ENCODE results near the gene MBD4. TPM values are rescaled to one million over a fixed set of nuclear protein-coding genes. Genes with fewer than 3 reads are reported as not detected.
"Not testable (repeated sequence)": the region's sequence is repeated elsewhere in the genome, so short reads cannot be mapped to it uniquely, and the experiment has no call there.

Gene MBD4
- total RNA-seq = 10 to 100 TPM; 11.4 to 38.6 (median 18.8) TPM

DNA sequence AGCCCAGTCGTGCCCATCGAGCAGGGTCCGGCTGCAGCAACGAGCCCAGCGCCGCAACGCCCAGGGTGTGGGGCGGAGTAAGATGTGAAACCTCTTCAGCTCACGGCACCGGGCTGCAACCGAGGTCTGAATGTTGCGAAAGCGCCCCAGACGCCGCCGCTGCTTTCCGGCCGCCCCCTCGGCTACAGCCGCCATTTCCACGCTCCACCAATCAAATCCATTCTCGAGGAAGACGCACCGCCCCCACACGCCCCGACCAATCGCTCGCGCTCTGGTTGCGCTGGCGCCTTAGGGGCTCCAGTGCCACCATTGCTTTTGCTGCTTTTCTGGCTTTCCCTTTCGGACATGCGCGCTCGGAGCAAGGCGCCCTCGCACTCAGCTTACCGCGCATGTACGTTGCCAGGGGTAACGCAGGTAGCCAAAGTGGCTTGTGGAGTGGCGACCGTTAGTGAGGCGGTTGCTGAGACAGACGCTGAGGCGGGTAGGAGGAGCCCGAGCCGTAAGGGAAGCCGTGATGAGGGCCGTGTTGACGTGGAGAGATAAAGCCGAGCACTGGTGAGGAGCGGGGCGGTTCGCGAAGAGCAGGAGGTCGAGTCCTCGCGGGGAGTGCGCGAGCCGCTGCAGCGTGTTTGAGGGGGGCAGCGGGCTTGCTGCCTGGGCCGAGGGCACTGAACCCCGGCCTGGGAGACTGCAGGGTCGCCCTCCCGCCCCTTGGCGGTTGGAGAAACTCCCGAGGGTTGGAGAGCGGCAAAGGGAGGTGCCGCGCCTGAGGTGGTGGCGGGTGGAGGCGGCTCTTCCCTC lies at the start of gene MBD4, which contains the start of gene IFT122:
Gene MBD4, minus strand, starts transcription at position 132 of the 801 bp plus-strand sequence. Its CDS starts 115 bp downstream, at position 17.
Gene IFT122, plus strand, starts transcription at position 408 of the 801 bp plus-strand sequence. Its CDS starts 107 bp downstream, at position 515.
- ATAC-seq = peak; percentile 97
- peaks cover 0 to 24% of the 10 kb centered on the region in 2 donors for H3K36me3 ChIP-seq
- H3K9me3 ChIP-seq = no peaks in the 10 kb centered on the region
- 0% methylated on average over 27 of the region's 75 CpGs; no CpG with 5 or more reads in 1 of the 2 donors for WGBS, 2 donors (ENCODE audit: low coverage in 1 of 2)
- H3K4me1 ChIP-seq = peaks cover 17 to 82% (median 29%) of the 10 kb centered on the region in 3 donors
- no peaks in the 10 kb centered on the region for H3K27me3 ChIP-seq
- TF ChIP-seq POLR2A (IDR thresholded peaks at IDR 0.05) (peak; percentile 71 to 79), CTCF (IDR thresholded peaks at IDR 0.05) (peak in 1 of 4 experiments; percentile 3), POLR2AphosphoS5 (IDR thresholded peaks at IDR 0.05) (peak; percentile 84), EP300 (IDR thresholded peaks at IDR 0.05) (no peak)
- H3K27ac ChIP-seq = peak within 1 kb of the TSS; percentile 59 to 92 (median 89)
- H3K4me3 ChIP-seq = peak within 1 kb of the TSS; percentile 75 to 86

DNA sequence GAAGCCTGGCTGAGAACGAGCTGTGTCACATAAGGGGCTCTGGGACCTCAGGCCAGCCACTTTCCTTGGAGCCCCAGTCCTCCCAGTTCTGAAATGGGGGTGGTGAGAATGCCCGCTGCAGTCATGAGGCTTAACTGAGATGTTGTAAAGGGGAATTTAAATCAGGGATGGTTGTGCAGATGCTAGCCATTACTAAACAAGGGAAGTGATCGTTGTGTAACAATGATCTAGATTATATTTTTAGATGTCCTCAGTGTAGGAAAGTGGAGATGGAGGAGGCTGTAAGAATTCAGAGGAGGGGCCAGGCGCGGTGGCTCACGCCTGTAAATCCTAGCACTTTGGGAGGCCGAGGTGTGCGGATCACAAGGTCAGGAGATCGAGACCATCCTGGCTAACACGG lies 49.5 kb upstream of the MBD4 start:
- H3K27me3 ChIP-seq, H3K4me3 ChIP-seq, ATAC-seq, H3K27ac ChIP-seq, H3K9me3 ChIP-seq: not testable (repeated sequence)
- Histone ChIP-seq H3K4me1 (peaks cover 0 to 15% (median 6%) of the 10 kb centered on the region in 3 donors), H3K36me3 (peaks cover 0 to 84% of the 10 kb centered on the region in 2 donors)
- WGBS, 2 donors (ENCODE audit: low coverage in 1 of 2) = 80 to 94% methylated on average over 6 to 8 of the region's 10 CpGs

DNA sequence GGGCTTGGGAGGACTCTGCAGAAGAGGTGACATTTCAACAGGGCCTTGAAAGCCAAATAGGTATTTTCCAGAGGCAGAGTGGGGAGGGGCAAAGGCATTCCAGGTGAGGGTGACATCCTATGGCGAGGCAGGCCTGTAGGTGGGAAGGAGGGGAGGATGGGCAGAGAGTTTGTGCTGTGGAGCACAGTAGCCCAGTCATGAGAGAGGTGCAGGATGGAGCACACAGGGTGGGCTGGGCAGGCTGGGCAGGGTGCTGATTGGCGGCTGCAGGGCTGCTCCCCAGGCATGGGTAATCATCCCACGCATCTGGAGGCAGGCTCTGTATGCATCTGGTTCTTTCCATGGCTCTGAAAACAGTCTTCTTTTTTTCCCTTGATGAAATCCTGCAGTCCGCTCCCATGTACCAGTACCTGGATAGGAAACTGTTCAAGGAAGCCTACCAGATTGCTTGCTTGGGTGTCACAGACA lies 48.2 kb upstream of the MBD4 start:
- H3K4me1 ChIP-seq = peaks cover 0 to 13% (median 6%) of the 10 kb centered on the region in 3 donors
- 90% methylated on average over 2 of the region's 4 CpGs; no CpG with 5 or more reads in 1 of the 2 donors for WGBS, 2 donors (ENCODE audit: low coverage in 1 of 2)
- H3K27ac ChIP-seq = not testable (repeated sequence)

GRCh38 chr3:129487183-129487867 lies 47.6 kb upstream of the MBD4 start:
- Histone ChIP-seq H3K4me3 (no peak overlapping the region), H3K27me3 (no peaks in the 10 kb centered on the region), H3K27ac (peak overlapping the region in 2 of 4 donors; percentile 55 to 61), H3K4me1 (peaks cover 0 to 18% (median 6%) of the 10 kb centered on the region in 3 donors), H3K9me3 (no peaks in the 10 kb centered on the region), H3K36me3 (peaks cover 0 to 84% of the 10 kb centered on the region in 2 donors)
- TF ChIP-seq POLR2A (IDR thresholded peaks at IDR 0.05) (no peak), CTCF (IDR thresholded peaks at IDR 0.05) (no peak), POLR2AphosphoS5 (IDR thresholded peaks at IDR 0.05) (no peak), EP300 (IDR thresholded peaks at IDR 0.05) (no peak)
- 73 to 95% methylated on average over 3 to 8 of the region's 13 CpGs for WGBS, 2 donors (ENCODE audit: low coverage in 1 of 2)
- ATAC-seq = no peak

More for the DNA sequence above, 48.2 kb upstream of the MBD4 start:
- not testable (repeated sequence) for ATAC-seq, H3K27me3 ChIP-seq, H3K4me3 ChIP-seq, H3K9me3 ChIP-seq
- H3K36me3 ChIP-seq = peaks cover 0 to 84% of the 10 kb centered on the region in 2 donors

- no peak overlapping the region for H3K4me3 ChIP-seq
- peaks cover 0 to 84% of the 10 kb centered on the region in 2 donors for H3K36me3 ChIP-seq
- H3K9me3 ChIP-seq = no peaks in the 10 kb centered on the region
- peaks cover 0 to 25% (median 8%) of the 10 kb centered on the region in 3 donors for H3K4me1 ChIP-seq
- H3K27ac ChIP-seq = peak overlapping the region in 3 of 4 donors; percentile 43 to 61 (median 55)
- ATAC-seq = no peak
- no peaks in the 10 kb centered on the region for H3K27me3 ChIP-seq
- 84% methylated on average over 2 of the region's 2 CpGs; no CpG with 5 or more reads in 1 of the 2 donors for WGBS, 2 donors (ENCODE audit: low coverage in 1 of 2)
- TF ChIP-seq EP300 (IDR thresholded peaks at IDR 0.05) (no peak), POLR2AphosphoS5 (IDR thresholded peaks at IDR 0.05) (no peak), CTCF (IDR thresholded peaks at IDR 0.05) (no peak), POLR2A (IDR thresholded peaks at IDR 0.05) (no peak)
Observed at GRCh38 chr3:129486664-129487035, 46.9 kb upstream of the MBD4 start.
